ENCODE results near the gene FSD2.
"Not testable (repeated sequence)": the region's sequence is repeated elsewhere in the genome, so short reads cannot be mapped to it uniquely, and the experiment has no call there.

The FSD2 gene

GRCh38 chr15:82730022-82730530, 75.8 kb downstream of the FSD2 start:
- DNase-seq = no peak

- no peak for DNase-seq
Measured at GRCh38 chr15:82726816-82727215, 79.1 kb downstream of the FSD2 start.

GRCh38 chr15:82715003-82715402, 90.9 kb downstream of the FSD2 start:
- DNase-seq = no peak

DNA sequence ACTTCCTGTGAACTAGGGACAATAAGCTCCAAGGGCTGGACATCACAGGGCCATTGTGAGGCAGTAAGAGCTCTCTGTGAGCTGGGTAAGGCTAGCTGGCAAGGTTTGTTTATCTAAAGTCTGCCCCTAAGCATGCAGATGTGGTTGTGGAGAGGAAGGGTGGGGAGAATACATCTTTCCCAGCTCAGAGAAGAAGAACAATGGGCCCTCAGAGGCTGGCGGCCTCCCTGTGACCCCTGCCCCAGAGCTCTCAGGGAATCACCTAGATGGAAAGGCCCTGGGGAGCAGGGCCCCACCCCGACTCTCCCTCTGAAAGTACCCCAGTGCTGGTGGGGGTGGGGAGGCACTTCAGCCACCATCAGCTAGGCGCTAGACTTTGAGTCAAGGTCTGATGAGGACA, 91.9 kb downstream of the FSD2 start:
- no peak for DNase-seq

DNA sequence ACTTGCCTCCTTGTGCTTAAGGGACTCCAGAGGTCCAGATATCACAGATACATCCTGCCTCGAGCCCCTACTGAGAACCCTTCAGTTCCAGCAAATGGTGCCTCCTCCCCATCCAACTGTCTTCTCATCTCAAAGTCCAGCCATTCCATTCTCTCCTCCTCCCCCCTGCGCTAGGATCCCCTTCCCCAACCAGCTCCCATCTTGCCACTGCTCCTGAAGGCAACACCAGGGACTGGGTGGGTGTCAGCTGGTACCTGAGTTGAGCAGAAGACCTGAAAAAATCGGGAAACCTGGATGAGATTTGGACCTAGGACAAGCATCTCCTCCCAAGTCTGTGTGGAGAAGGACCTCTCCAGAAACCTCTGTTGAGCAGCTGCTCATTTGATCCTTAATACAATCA, 93.8 kb downstream of the FSD2 start:
- no peak for DNase-seq

- DNase-seq = no peak
Measured at GRCh38 chr15:82710926-82711490, 94.9 kb downstream of the FSD2 start.

DNA sequence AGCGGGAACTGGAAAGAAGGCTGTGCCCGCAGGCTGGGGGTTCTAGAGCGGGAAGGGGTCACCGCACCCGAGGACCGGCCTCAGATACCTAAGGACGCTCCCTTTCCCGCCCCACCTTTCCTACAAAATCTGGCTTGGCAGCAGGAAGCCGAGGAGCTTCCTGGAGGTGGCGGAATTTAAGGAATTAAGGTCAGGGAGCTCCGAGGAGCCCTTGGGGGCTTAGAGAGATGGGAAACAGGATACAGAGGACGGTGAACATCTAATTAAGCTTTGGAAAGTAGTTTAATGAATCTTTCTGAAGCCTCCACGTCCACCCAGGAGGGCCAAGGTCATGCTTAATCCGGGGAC, 95.7 kb downstream of the FSD2 start:
- no peak for DNase-seq

GRCh38 chr15:82709421-82710207, 96.3 kb downstream of the FSD2 start, which contains the start of gene AP3B2:
AP3B2 (minus strand) TSS chr15:82709875; CDS start chr15:82709706, 169 bp downstream.
- peak; percentile 40 for DNase-seq

DNA sequence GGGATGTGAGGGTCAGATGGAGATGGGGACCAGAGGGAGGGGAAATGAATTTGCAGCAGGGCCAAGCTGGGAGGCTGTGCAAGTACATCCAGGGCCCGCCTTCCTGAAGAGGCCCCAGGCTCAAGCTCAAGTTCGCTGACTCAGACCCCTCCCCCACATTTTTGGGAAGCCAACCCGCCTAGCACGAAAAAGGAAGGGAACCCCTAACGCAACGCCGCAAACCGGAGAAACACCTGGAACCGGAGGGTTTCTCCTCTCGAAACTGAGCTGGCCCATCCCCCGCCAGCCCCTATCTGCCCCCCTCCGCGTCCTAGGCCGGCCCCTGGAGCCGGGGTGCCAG, 96.8 kb downstream of the FSD2 start:
- DNase-seq = no peak

- DNase-seq = not testable (repeated sequence)
Measured at GRCh38 chr15:82705856-82706255, 100.0 kb downstream of the FSD2 start.

Data from T1000 (cell line).